Thymus (tissue), 11 donors: ENCODE data around the gene DIP2B. TPM values are rescaled to one million over a fixed set of nuclear protein-coding genes. Genes with fewer than 3 reads are reported as not detected.
A peak's percentile ranks its signal among the peaks of the same experiment; 100 is the strongest.

Experiments used
- DNase-seq, 9 donors: peaks; one replicate each; pipeline ENCODE4 v3.0.0-alpha.2; 2013; ENCODE audit warnings: low spot score in 9 of 9, low read depth in 6 of 9, missing footprints in 1 of 9
- H3K27ac ChIP-seq, 2 donors: one replicate each; pipeline ENCODE4 v1.5.1; 2013; ENCODE audit warnings: control low read depth in 1 of 2, low read depth in 1 of 2, low read length in 1 of 2, mild to moderate bottlenecking in 1 of 2, moderate library complexity in 1 of 2
- H3K27me3 ChIP-seq, 2 donors: one replicate each; pipeline ENCODE4 v1.5.1; 2013; ENCODE audit warnings: low read length in 1 of 2; ENCODE audit not compliant: control insufficient read depth in 2 of 2, insufficient read depth in 1 of 2
- H3K36me3 ChIP-seq, 2 donors: one replicate each; pipeline ENCODE4 v1.5.1; 2013; ENCODE audit warnings: low read length in 1 of 2, mild to moderate bottlenecking in 1 of 2, moderate library complexity in 1 of 2; ENCODE audit not compliant: control insufficient read depth in 2 of 2, insufficient read depth in 2 of 2
- H3K4me1 ChIP-seq, 2 donors: one replicate each; pipeline ENCODE4 v1.5.1; 2013; ENCODE audit warnings: low read length in 2 of 2; ENCODE audit not compliant: control insufficient read depth in 2 of 2, insufficient read depth in 2 of 2
- H3K4me3 ChIP-seq, 2 donors: one replicate each; pipeline ENCODE4 v1.5.1; 2013; ENCODE audit warnings: low read length in 2 of 2, control low read depth in 1 of 2, mild to moderate bottlenecking in 1 of 2
- H3K9me3 ChIP-seq, 2 donors: one replicate each; pipeline ENCODE4 v1.5.1; 2013; ENCODE audit warnings: low read length in 1 of 2, mild to moderate bottlenecking in 1 of 2; ENCODE audit not compliant: control insufficient read depth in 2 of 2, insufficient read depth in 1 of 2
- WGBS: extraction: QIAGEN DNeasy Blood & Tissue Kit; methylation state at CpG from one replicate; pipeline ENCODE4 v1.1.7; 2013; 5-methylcytosine and 5-hydroxymethylcytosine counted together
- polyA plus RNA-seq: library from polyadenylated mRNA; stranded (reverse); fragments of 200-250 nt; gene quantifications from one replicate; pipeline ENCODE4 v1.2.3, GENCODE V29; 2013
- total RNA-seq: library from RNA; stranded (reverse); fragments of 120-200 nt; gene quantifications from one replicate; pipeline ENCODE4 v1.2.4, GENCODE V29; 2013
- donor health status: healthy.

Gene DIP2B
- total and polyA plus RNA-seq, 2 donors, result 8.9 to 12.7 TPM

DNA sequence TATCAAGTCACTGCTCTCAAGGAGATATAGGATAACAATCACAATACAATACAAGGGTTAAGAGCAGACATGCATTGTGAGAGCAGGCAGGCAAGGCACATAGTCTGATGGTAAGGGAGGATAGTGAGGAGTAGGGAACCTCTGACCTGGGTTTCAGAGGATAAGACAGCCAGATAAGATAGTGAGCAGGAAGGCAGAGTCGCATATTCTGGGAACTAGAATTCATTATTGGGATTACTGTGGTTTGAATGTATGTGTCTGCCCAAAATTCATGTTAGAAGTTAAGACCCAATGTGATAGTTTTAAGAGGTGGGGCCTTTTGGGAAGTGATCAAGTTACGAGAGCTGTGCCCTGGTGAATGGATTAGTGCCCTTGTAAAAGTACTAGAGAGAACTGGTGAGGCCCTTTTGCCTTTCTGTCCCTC is 244.7 kb downstream of the DIP2B start:
- 97% methylated on average over 2 of the region's 2 CpGs for WGBS
- Histone ChIP-seq H3K27me3 (no peaks in the 10 kb centered on the region), H3K4me1 (no peaks in the 10 kb centered on the region), H3K4me3 (no peak overlapping the region), H3K9me3 (no peaks in the 10 kb centered on the region), H3K36me3 (peaks cover 21 to 37% of the 10 kb centered on the region in 2 donors), H3K27ac (no peak overlapping the region)
- no peak for DNase-seq

DNA sequence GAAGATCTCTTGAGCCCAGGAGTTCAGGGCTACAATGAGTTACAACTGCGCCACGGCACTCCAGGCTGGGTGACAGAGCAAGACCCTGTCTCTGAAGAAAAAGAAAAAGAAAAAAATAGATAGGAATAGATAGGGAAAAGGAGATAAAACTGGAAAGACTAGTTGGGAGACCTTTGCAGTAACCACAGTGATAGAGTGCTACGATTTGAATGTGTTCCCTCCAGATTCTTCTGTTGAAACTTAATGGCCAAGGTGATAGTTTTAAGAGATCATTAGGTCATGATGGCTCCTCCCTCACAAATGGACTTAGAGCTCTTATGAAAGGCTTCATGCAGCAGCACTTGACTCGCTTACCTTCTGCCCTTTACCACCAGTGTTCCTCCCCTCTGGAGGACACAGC is 245.6 kb downstream of the DIP2B start:
- H3K27ac ChIP-seq, result no peak overlapping the region
- 98% methylated on average over 4 of the region's 4 CpGs for WGBS
- no peaks in the 10 kb centered on the region for H3K27me3 ChIP-seq
- no peak overlapping the region for H3K4me3 ChIP-seq
- DNase-seq, result no peak
- no peaks in the 10 kb centered on the region for H3K4me1 ChIP-seq
- H3K36me3 ChIP-seq, result peaks cover 16 to 29% of the 10 kb centered on the region in 2 donors
- H3K9me3 ChIP-seq, result no peaks in the 10 kb centered on the region

DNA sequence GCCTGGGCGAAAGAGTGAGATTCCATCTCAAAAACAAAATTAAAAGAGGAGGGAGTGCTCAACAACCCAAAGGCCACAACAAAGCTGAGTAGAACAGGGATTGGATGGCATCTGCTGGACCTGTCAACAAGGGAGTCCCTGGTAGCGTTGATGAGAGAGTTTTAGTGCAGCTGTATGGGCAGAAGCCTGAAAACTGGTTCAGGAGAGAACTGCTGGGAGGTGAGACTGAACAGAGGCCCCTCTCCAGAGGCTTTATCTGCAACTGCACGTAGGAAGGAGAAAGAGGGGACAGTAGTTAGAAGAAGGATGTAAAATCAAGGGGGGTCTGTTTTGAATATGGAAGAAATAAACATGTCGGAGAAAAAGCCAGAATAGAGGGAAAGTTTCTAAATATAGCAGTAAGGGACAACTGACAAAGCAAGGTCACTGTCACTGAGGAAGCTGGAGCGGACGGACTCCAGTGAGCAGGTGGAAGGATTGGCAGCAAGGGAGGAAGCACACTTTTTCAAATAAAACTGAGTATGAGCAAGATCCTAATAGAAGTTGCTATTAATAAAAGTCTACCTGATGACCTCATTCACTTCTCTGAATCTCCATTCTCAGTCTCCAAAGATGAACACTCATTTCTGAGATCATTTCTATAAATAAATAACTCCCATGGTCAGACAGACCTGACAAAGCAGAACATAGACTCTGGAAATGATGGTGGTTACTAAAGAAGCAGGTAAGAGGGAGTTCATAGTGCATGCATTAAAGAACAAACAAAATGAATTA is 247.3 kb downstream of the DIP2B start:
- no peaks in the 10 kb centered on the region for H3K4me1 ChIP-seq
- no peak overlapping the region for H3K27ac ChIP-seq
- H3K27me3 ChIP-seq, result no peaks in the 10 kb centered on the region
- 97% methylated on average over 6 of the region's 6 CpGs for WGBS
- H3K36me3 ChIP-seq, result peaks cover 12 to 20% of the 10 kb centered on the region in 2 donors
- no peak overlapping the region for H3K4me3 ChIP-seq
- no peaks in the 10 kb centered on the region for H3K9me3 ChIP-seq
- DNase-seq, result no peak

DNA sequence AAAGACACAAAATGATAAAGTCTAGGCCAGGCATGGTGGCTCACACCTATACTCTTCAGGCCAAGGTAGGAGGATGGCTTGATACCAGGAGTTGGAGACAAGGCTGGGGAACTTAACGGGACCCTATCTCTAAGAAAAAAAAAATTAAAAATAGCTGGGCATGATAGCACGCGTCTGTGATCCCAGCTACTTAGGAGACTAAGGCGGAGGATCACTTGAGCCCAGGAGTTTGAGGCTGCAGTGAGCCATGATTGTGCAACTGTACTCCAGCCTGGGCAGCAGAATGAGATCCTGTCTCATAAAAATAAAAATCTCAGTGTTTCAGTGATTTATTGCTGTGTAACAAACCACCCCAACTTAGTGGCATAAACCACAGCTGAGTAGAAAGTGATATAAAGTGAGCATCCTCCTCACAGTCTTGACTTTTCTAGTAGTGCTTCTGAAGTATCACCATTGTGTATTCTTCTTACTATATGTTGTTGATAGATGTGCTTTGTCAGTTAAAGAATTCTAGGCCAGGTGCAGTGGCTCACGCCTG is 248.5 kb downstream of the DIP2B start:
- no peak overlapping the region for H3K4me3 ChIP-seq
- peaks cover 4 to 14% of the 10 kb centered on the region in 2 donors for H3K36me3 ChIP-seq
- WGBS, result 98% methylated on average over 5 of the region's 5 CpGs
- DNase-seq, result no peak
- H3K4me1 ChIP-seq, result no peaks in the 10 kb centered on the region
- H3K27me3 ChIP-seq, result no peaks in the 10 kb centered on the region
- H3K9me3 ChIP-seq, result no peaks in the 10 kb centered on the region
- H3K27ac ChIP-seq, result no peak overlapping the region

DNA sequence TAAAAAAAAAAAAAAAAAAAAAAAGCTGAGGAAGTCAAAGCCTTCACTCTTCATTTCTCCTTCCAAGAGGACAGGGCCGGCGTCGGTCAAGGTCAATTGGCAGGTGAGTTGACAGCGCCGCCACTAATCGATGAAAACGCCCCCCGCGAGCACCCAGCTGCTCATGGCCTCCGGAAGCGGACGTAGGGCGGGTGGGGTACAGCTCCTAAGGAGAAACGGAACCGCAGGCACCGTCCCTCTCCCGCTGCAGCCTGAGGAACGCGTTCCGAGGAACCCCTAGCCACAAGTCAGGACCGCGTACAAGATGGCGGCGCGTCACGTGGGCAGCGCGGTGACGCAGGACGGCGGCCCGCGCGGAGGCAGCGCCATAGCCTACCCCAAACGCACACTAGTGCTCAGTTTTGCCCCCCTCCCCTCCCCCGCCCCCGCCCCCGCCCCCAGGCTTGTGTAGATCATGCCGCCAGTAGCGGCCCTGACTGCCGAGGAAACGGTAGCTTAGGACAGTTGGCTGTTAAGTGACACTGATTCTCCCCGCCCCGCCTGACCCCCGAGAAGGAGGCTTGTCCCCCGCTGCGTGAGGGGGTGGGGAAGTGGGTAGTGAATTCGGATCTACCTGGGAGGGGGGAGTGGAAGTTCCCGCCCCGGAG is 259.0 kb downstream of the DIP2B start, which contains the start of gene ATF1:
ATF1 (plus strand) TSS at position 463 of the 647 bp plus-strand sequence. CDS start 16,045 bp downstream, outside the sequence.
- Histone ChIP-seq H3K4me1 (peaks cover 0 to 22% of the 10 kb centered on the region in 2 donors), H3K27me3 (no peaks in the 10 kb centered on the region), H3K36me3 (no peaks in the 10 kb centered on the region), H3K4me3 (peak within 1 kb of the TSS; percentile 98 to 99), H3K27ac (peak within 1 kb of the TSS; percentile 100), H3K9me3 (no peaks in the 10 kb centered on the region)
- under 1% methylated on average over 51 of the region's 51 CpGs for WGBS
- DNase-seq, result peak; percentile 80 to 95 (median 85)

DNA sequence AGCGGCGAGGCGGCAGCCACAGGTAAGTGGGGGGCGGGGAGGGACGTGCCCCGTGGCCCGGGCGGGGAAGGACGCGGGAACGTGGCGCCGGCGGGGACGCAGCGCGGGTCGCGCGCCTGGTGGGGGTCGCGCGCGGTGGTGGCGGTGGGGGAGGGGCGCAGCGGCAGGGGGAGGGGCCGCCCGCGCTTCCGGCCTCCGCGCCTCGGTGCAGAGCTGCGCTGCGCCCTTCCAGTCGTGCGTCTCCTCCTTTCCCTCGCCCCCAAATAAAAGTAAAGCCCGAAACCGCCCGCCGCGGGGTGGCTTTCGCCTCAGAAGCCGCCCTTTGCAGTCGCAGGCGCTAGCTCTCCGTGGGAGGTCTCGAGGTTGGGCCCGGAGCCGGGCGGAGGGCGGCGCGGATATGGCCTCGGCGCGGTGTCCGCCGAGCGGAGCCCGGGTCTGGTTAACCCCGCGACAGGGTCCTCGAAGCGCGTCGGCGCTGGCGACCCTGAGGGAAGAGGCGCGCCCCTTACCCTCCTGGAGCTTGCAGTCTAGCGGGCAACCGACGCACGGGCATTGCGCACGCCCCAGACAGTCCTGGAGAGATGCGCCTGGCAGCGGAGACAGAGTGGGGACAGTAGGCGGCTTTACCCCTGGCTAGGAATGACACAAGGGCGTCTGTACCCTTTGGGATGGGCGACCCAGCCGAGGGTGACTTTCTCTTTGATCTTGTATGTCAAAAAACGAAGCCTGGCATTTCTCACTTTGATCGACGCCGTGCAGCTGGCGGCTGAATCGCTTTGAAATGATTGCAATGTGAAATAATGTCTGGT is 259.7 kb downstream of the DIP2B start:
- Histone ChIP-seq H3K4me1 (peaks cover 0 to 22% of the 10 kb centered on the region in 2 donors), H3K36me3 (no peaks in the 10 kb centered on the region), H3K27me3 (no peaks in the 10 kb centered on the region), H3K4me3 (peak overlapping the region; percentile 98 to 99), H3K9me3 (peaks cover 0 to 4% of the 10 kb centered on the region in 2 donors), H3K27ac (peak overlapping the region; percentile 100)
- peak; percentile 36 to 88 (median 71) for DNase-seq
- WGBS, result under 1% methylated on average over 91 of the region's 91 CpGs

DNA sequence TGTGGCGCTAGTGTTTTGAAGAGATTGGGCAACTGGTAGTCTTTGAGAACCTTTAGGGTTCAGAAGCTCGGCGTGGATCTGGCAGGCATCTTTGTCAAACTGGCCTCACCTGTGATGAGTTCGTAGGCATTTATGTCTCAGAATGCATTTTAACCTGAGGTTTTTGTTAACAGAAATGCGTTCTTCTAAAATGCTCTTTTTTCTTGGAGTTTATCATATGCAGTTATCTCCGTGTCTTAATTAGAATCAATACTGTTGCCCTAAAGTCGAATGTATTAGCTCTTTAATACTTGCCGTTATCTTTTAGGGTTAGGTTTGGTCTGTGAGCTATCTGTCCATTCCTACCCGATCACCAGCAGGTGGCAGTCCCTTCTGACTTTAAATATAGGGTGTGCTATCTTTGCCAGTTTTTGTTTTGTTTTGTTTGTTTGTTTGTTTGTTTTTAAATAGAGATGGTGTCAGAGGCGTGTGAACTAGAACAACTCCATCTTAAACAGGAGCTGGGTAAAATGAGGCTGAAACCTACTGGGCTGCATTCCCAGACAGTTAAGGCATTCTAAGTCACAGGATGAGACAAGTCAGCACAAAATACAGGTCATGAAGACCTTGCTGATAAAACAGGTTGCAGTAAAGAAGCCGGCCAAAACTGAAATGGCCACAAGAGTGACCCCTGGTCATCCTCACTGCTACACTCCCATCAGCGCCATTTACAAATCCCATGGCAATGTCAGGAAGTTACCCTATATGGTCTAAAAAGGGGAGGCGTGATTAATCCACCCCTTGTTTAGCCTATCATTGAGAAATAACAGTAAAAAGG is 260.5 kb downstream of the DIP2B start:
- peak in 8 of 9 donors; percentile 42 to 83 (median 52) for DNase-seq
- H3K27me3 ChIP-seq, result no peaks in the 10 kb centered on the region
- peak overlapping the region; percentile 98 to 99 for H3K4me3 ChIP-seq
- peak overlapping the region; percentile 100 for H3K27ac ChIP-seq
- peaks cover 0 to 4% of the 10 kb centered on the region in 2 donors for H3K9me3 ChIP-seq
- peaks cover 0 to 22% of the 10 kb centered on the region in 2 donors for H3K4me1 ChIP-seq
- peaks cover 0 to 3% of the 10 kb centered on the region in 2 donors for H3K36me3 ChIP-seq
- 19% methylated on average over 13 of the region's 13 CpGs for WGBS

DNA sequence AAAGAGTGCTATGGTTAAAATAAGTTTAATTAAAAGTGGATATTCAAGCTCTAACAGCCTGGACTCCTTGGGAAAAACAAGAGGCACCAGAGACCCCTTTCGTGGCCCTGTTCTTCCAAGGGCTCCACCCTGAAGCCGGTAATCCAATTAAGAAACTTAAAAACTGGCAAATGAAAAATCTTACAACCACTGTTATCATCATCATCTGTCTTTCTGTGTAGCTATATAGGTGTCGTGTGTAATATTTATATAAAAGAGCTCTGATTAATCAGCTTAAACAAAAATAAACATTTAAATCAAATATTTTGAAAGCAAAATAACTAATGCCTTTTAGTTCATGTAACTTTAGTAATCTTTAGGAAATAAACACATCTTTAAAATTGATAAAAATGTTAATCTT is 263.6 kb downstream of the DIP2B start:
- Histone ChIP-seq H3K4me1 (peaks cover 0 to 18% of the 10 kb centered on the region in 2 donors), H3K27me3 (no peaks in the 10 kb centered on the region), H3K9me3 (peaks cover 2 to 4% of the 10 kb centered on the region in 2 donors), H3K36me3 (peaks cover 13 to 17% of the 10 kb centered on the region in 2 donors), H3K27ac (no peak overlapping the region), H3K4me3 (no peak overlapping the region)
- WGBS, result 97% methylated on average over 3 of the region's 3 CpGs
- no peak for DNase-seq
